Raji (cell line): ENCODE data around the gene HS3ST3A1.

Experiments
- POLR2A ChIP-seq: IDR thresholded peaks from 2 replicates; pipeline ENCODE4 v1.6.1; 2011; ENCODE audit warnings: low read depth, low read length, control low read depth; ENCODE audit not compliant: insufficient read depth

HS3ST3A1 gene

GRCh38 chr17:13587487-13588338 lies 14.0 kb downstream of the HS3ST3A1 start:
- TF ChIP-seq POLR2A: no peak

DNA sequence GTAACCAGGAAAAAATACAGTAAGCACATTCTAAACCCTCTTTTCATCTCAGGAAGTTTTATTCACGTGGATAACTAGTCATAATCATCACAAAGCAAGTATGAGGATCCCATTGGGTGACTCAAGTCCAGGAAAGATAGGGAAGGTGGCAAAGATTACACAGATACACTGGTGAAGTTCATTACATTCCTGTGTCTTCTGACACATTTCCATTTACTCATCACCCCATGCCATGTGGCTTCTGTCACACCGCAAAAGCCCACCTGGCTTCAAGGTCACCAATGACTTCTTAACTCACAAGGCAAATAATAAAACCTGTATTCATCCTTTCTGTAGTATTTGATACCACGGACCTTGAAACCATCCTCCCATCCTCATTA lies 17.0 kb downstream of the HS3ST3A1 start:
- TF ChIP-seq POLR2A: no peak

DNA sequence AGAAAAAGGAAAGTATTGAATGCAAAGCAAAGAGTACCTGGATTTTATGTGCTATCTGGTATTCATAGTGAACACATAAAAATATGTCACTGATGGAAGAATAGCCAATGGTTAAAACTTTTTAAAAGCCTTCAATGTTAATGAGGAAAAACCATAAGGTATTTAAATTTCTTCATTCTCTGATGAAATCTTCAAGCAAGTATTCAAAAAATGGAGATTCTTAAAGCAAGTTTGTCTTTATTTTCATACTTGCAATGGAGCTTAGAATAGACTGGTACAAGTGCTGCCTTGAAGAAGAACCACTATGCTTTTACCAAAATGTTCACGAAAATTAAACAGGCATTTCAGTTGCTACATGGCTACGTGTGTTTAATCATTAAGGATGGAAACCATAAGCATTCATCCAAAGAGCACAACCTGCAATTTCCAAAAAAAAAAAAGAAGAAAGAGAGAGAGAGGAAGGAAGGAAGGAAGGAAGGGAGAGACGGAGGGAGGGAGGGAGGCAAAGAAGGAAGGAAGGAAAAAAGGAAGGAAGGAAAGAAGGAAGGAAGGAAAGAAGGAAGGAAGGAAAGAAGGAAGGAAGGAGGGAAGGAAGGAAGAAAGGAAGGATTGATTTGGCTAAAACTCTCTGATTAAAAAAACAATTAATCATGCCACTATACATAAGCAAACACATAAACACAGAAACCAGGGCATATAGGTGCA lies 17.6 kb downstream of the HS3ST3A1 start:
- no peak for TF ChIP-seq POLR2A

DNA sequence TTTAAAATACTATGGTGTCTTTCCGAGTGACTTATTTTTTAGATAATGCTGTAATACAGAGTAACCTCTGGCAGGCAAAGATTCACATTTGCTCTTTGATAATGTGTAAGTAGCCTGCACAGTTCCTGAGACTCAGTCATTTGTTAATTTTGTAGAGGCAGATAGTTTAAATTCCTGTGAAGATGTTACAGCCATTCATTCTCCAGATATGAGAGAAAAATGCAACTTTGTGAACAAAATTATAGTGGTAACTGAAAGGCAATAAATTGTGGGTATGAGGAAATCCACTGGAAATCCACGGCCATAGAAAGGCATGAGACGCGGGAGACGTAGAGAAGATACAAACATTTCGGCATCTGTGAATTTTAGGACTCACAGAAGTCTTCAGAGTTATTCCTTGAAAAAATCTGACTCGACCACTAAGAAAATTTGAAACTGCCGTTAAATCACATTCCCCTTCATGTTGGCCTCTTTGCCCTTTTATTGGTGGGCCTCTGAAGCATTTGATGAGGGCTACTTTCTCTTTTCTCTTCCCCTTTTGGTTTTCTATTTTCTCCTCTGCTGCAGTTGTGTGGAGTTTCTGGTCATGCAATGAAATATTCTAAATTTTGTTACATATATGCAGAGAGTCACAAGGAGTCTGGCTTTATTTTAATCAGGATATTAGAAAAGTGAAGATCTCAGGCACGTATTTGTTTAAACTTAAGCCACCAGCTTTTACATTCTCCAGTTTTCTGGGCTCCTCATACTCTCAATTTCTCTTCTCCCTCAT lies 18.8 kb downstream of the HS3ST3A1 start:
- TF ChIP-seq POLR2A: no peak

DNA sequence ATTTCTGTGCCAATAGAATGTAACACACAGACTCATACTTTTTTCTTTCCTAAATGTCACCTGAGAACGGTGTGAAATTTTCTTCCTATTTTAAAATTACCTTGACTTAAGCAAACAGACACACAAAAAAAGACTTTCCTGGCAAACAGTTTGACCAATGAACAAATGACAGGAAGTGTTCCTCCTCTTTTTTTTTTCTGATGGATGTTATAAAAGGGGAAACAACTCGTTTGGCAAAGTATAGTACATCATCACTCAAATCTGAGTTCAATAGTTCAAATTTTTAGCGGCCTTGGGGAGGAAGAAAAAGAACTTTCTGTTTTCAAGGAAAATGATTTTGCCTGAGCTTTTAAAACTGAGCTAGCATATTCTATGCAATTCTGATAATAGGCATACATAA lies 19.8 kb downstream of the HS3ST3A1 start:
- TF ChIP-seq POLR2A: no peak

- TF ChIP-seq POLR2A: no peak
Observed at GRCh38 chr17:13580790-13581189, 20.9 kb downstream of the HS3ST3A1 start.

- no peak for TF ChIP-seq POLR2A
Observed at GRCh38 chr17:13576661-13577526, 24.8 kb downstream of the HS3ST3A1 start.

GRCh38 chr17:13575922-13576419 lies 25.8 kb downstream of the HS3ST3A1 start:
- TF ChIP-seq POLR2A: no peak

GRCh38 chr17:13575466-13575865 lies 26.3 kb downstream of the HS3ST3A1 start:
- TF ChIP-seq POLR2A: no peak

- TF ChIP-seq POLR2A: no peak
Observed at GRCh38 chr17:13572581-13572980, 29.1 kb downstream of the HS3ST3A1 start.

DNA sequence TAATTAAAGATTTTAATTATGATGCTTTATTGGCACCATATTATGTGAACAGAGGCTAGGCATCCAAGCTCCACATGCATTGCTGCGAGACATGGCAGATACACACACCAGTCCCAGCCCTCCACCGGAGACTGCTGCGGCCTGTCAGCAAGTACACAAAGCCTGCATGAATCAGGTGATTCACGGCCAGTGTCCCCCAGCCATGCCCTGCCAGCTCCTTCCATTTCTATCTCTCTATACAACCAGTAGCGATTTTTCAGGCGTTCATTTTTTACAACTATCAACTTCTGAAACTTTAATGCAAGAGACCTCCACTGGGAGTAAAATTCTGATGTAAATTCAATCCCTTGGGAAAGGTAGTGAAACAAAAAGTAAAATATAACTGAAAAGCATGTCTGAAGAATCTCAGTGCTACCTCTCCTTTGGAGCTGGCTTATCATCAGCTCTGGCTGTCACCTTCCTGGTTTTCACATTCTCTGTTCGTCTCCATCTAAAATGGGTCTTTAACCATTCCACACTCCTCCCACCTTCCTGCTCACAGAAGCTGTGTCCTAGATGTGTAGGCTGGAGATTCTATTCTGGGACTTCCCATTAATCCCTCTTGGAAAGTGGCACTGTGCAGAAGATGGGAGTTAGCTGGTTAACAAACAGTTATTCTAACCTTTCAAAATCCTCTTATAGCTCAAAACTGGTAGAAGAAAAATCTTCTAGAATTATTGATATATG lies 32.2 kb downstream of the HS3ST3A1 start:
- no peak for TF ChIP-seq POLR2A

DNA sequence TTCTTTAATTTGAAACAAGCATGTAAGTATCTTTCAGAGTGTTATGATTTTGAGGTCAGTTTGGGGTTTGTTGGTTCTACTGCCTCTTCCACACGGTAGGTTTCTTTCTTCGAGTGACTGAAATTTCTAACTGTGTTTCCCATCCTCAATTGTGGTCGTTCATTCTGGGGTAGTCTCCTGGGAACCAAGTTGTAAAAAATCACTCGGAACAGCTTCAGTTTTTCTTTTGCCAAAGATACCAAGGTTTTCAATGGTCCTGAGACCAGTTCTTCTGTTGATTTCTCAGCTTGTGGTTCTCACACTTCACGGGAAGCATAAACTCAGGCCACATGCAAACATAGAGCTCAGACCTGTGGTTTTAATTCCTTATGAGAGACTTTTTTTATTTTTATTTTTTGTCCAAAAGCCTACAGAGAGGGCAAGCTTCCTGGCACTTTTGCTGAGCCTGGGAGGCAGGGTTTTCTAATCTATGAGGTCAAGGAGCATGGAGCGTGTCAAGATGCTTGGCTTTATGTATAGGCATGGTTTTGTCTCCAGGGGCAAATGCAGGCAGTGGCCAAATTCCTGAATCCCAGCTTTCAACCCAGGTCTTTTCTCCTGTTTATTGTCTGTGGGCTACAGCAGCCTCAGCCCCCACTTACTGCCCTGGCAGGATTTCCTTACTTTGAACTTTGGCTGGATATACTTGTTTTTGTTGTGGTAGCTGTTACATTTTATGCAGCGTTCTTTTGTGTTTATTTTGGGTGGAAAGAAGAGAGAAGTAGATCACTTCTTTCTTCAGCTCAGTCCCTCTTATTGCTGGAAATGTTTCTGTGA lies 32.9 kb downstream of the HS3ST3A1 start:
- TF ChIP-seq POLR2A: no peak

DNA sequence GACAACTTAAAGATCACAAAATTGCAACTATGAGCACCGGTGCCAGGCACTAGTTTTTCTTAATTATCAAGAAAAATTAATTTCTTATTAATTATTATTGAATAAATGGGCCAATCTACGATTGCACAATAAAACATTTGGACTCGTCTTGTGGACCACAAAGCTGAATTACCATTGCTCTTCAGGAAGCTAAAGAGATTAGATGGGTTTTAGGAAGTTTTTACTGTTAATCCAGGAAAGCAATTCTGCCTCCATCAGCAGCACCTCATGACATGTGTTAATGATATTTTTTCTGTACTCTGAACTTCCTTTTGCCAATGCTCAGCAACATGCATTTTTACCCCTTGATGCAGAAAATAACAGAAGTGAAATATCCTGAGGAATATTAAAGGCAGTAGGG lies 37.9 kb downstream of the HS3ST3A1 start:
- TF ChIP-seq POLR2A: no peak
